GM18907 (cell line): Measurements from ENCODE around the gene RAP2B.
"Not testable (repeated sequence)": the region's sequence is repeated elsewhere in the genome, so short reads cannot be mapped to it uniquely, and the experiment has no call there.

Experiments
- ATAC-seq: cut with Tn5 transposase; IDR thresholded peaks from one replicate; pipeline ENCODE4 v1.9.1; 2021; ENCODE audit warnings: mild to moderate bottlenecking, moderate library complexity; ENCODE audit not compliant: unreplicated experiment

The RAP2B gene

GRCh38 chr3:153192327-153192726 lies 30.3 kb downstream of the RAP2B start:
- no peak for ATAC-seq

DNA sequence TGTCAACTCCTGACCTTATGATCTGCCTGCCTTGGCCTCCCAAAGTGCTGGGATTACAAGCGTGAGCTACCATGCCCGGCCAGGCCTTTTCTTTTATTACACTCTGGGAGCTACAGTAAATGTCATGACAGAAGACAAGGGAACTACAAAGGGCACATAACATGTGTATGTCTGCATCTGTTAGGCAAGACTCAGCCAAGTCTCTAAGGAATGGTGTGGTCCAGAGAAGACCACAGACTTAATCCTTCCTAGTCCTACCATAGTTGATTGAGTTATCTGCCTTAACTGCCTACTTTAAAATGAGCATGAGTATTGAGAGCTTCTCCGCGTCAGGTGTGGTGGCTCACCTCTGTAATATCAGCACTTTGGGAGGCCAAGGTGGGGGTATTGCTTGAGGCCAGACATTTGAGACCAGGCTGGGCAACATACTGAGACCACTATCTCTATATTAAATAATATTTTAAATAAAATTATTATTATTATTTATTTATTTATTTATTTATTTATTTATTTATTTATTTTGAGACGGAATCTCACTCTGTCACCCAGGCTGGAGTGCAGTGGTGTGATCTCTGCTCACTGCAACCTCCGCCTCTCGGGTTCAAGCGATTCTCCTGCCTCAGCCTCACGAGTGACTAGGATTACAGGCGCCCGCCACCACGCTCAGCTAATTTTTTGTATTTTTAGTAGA lies 31.9 kb downstream of the RAP2B start:
- not testable (repeated sequence) for ATAC-seq

GRCh38 chr3:153195349-153195879 lies 33.4 kb downstream of the RAP2B start:
- ATAC-seq = no peak

- no peak for ATAC-seq
These were observed 47.6 kb downstream of the RAP2B start for GRCh38 chr3:153209596-153209995.

- ATAC-seq = no peak
These were observed 48.1 kb downstream of the RAP2B start for GRCh38 chr3:153210146-153210545.

- no peak for ATAC-seq
These were observed 48.6 kb downstream of the RAP2B start for GRCh38 chr3:153210660-153211059.

- no peak for ATAC-seq
These were observed 53.5 kb downstream of the RAP2B start for GRCh38 chr3:153215497-153215896.

- no peak for ATAC-seq
These were observed 53.9 kb downstream of the RAP2B start for GRCh38 chr3:153215966-153216365.

DNA sequence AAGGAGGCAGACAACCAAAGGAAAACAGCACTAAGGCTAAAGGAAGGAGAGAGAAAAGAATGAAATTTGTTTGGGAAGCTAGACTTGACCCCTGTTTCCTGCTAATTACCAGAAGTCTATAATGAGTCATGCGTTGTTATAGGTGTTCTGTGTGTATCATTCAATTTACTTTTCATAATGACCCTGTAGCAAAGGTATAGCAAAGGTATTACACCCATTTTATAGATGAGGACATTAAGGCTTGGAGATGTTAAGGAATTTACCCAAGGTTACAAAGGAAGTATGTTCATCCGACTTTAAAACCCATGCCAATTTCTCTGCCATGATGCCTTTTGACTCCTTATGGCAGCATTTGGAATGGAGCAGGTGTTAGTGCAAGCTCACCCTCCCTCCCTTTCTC lies 54.9 kb downstream of the RAP2B start:
- ATAC-seq = no peak

DNA sequence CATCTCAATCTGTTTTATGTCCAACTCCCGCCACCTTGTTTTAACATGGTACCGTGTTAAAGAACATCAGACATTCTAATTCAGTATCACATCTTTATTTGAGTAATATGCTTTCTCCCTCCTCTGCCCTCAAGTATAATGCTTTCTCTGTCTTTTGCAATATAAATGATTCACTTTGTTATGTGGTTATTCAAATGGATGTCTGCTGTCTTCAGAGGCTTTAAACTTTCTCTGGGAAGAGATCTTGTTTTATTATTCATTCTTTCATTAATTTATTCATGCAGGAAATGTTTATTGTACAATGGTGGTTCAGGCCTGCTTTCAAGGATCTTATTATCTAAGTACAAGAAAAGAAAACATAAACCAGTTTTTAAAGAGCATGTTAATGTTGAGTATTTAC lies 57.1 kb downstream of the RAP2B start:
- ATAC-seq = no peak
